Measurements from ENCODE around the gene RNF31.

The RNF31 gene

DNA sequence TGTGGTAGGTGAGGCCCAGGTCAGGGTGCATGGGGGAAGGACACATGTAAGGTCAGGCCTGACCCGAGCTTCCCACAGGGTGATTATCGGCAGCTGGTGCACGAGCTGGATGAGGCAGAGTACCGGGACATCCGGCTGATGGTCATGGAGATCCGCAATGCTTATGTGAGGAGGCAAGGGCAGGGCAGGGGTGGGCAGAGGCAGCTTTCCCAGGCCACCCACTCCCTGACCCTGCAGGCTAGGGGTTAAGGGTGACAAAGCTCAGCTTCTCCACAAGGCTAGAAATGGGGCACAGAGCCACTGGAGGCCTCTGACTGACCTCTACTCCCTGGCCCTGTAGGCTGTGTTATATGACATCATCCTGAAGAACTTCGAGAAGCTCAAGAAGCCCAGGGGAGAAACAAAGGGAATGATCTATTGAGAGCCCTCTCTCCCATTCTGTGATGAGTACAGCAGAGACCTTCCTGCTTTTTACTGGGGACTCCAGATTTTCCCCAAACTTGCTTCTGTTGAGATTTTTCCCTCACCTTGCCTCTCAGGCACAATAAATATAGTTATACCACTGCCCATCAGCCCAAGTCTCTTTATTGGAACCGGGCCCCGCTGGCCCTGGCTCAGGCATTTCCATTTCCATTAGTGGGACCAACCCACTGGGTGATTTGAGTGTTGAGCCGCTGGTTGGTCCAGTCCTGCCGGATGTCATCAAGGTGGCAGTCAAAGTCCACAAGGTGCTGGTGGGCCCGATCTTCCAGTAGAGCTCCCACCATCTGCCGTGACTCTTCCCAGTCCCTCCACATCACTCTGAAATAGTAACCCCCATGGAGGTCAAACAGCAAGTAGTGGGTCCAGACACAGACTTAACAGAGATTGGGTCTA, 8.7 kb upstream of the RNF31 start:
- Histone ChIP-seq H3K27me3 (ENCODE audit: control insufficient read depth in 2 of 2, insufficient read depth in 2 of 2, low read length in 2 of 2) (no peaks in the 10 kb centered on the region), H3K4me1 (ENCODE audit: control insufficient read depth in 2 of 2, insufficient read depth in 2 of 2, low read length in 2 of 2) (peaks cover 31 to 34% of the 10 kb centered on the region in 2 donors), H3K9me3 (ENCODE audit: control insufficient read depth in 2 of 2, low read length in 2 of 2) (no peaks in the 10 kb centered on the region), H3K36me3 (ENCODE audit: control insufficient read depth in 2 of 2, insufficient read depth in 2 of 2, low read length in 2 of 2) (peaks cover 28 to 32% of the 10 kb centered on the region in 2 donors), H3K9ac (ENCODE audit: low read depth in 1 of 2, low read length in 2 of 2) (no peak overlapping the region), H3K4me3 (ENCODE audit: low read length in 2 of 2) (no peak overlapping the region), H3K27ac (ENCODE audit: low read depth in 2 of 2, low read length in 2 of 2) (no peak overlapping the region)

DNA sequence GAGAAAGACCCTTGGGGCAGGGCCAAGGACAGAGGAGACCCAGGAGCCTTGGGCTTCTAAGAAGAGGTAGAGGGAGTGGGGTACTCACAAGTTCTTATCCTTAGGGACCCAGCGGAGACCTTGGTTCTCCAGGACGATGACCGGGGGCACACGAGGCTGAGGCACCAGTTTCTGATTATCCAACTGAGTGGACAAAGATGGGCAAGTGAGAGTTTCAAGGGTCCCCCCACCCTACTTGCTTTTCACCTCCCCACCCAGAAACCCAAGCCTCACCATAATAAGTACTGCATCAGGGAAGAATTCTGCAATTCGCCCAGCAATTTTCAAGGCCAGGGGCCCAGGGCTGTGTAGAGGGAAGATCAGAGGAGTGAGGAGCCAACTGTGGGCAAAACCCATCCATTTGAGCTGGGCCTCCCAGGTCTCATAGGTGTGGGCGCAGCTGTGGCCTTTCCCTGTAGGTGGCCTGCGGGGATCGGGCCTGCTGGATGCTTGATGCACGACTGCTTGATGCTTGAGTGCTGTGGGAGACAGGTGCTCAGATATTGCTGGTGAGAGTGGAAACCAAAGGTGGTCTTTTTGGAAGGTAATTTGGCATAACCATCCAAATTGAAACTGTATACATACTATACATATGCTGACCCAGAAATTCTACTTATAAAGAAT, 7.9 kb upstream of the RNF31 start:
- Histone ChIP-seq H3K4me1 (ENCODE audit: control insufficient read depth in 2 of 2, insufficient read depth in 2 of 2, low read length in 2 of 2) (peaks cover 31 to 34% of the 10 kb centered on the region in 2 donors), H3K27me3 (ENCODE audit: control insufficient read depth in 2 of 2, insufficient read depth in 2 of 2, low read length in 2 of 2) (no peaks in the 10 kb centered on the region), H3K9ac (ENCODE audit: low read depth in 1 of 2, low read length in 2 of 2) (no peak overlapping the region), H3K4me3 (ENCODE audit: low read length in 2 of 2) (peak overlapping the region in 1 of 2 donors; percentile 32), H3K27ac (ENCODE audit: low read depth in 2 of 2, low read length in 2 of 2) (no peak overlapping the region), H3K36me3 (ENCODE audit: control insufficient read depth in 2 of 2, insufficient read depth in 2 of 2, low read length in 2 of 2) (peaks cover 35 to 39% of the 10 kb centered on the region in 2 donors), H3K9me3 (ENCODE audit: control insufficient read depth in 2 of 2, low read length in 2 of 2) (no peaks in the 10 kb centered on the region)

DNA sequence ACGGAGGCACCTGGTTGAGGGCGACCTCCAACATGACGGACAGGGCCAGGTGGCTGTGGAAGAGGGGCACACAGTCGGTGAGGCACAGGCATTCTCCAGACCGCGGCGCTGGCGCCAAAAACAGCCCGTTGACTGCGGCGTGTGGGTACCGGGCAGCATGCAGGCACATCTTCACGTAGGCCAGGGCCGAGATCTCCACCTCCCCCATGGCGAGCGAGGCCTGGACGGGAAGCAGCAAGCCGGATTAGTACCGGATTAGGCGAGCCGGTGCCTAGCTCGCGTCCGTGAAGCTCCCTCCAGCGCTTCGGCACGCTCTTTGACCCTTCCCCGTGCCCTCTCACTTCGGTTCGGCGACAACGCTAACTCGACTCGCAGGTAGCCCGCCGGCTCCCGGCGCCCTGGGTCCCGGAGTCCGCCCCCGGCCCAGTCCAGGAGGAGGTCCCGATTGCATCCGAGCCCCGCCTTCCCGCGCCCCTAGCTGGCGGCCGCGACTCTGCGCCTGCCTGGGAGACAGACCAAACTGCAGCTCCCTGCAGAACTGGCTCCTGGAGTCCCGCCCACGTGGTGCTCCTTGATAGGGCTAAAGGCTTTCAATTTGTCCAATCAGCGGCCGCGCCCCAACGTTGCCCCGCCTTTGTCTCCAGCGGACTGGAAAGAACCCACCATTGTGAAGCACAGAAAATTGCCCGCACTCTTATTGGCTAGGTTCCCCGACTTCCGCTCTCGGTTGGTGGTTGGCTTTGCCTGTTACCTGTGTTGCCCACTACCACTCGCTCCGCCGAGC, 6.0 kb upstream of the RNF31 start, which contains the start of gene EMC9:
EMC9 (minus strand) TSS at position 495 of the 784 bp plus-strand sequence; CDS start at position 208, 287 bp downstream.
- no peaks in the 10 kb centered on the region for H3K9me3 ChIP-seq (ENCODE audit: control insufficient read depth in 2 of 2, low read length in 2 of 2)
- no peaks in the 10 kb centered on the region for H3K27me3 ChIP-seq (ENCODE audit: control insufficient read depth in 2 of 2, insufficient read depth in 2 of 2, low read length in 2 of 2)
- H3K27ac ChIP-seq (ENCODE audit: low read depth in 2 of 2, low read length in 2 of 2), result peak within 1 kb of the TSS; percentile 95 to 96
- H3K4me1 ChIP-seq (ENCODE audit: control insufficient read depth in 2 of 2, insufficient read depth in 2 of 2, low read length in 2 of 2), result peaks cover 40 to 42% of the 10 kb centered on the region in 2 donors
- peaks cover 36 to 42% of the 10 kb centered on the region in 2 donors for H3K36me3 ChIP-seq (ENCODE audit: control insufficient read depth in 2 of 2, insufficient read depth in 2 of 2, low read length in 2 of 2)
- peak within 1 kb of the TSS; percentile 81 to 96 for H3K9ac ChIP-seq (ENCODE audit: low read depth in 1 of 2, low read length in 2 of 2)
- peak within 1 kb of the TSS; percentile 79 to 93 for H3K4me3 ChIP-seq (ENCODE audit: low read length in 2 of 2)

DNA sequence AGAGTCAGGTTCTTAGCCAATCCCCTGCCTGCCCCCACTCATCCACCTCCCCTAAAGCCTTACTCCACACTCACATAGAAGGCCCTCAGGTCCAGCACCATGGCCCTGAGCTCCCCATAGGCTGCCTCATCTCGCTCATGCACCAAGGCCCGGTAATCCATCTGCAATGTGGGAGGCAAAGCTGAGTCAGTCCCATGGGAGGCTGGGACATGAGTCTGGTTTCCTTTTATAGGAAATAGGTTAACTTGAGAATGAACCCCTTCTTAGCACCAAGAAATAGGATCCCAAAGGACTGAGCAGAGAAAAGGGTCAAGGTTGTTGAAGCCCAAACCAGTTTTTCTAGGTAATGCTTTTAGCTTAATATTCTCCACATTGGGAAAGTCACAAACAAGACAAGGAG, 3.8 kb upstream of the RNF31 start:
- Histone ChIP-seq H3K9me3 (ENCODE audit: control insufficient read depth in 2 of 2, low read length in 2 of 2) (no peaks in the 10 kb centered on the region), H3K9ac (ENCODE audit: low read depth in 1 of 2, low read length in 2 of 2) (no peak overlapping the region), H3K4me3 (ENCODE audit: low read length in 2 of 2) (no peak overlapping the region), H3K27ac (ENCODE audit: low read depth in 2 of 2, low read length in 2 of 2) (no peak overlapping the region), H3K4me1 (ENCODE audit: control insufficient read depth in 2 of 2, insufficient read depth in 2 of 2, low read length in 2 of 2) (peaks cover 38% of the 10 kb centered on the region in 2 donors), H3K27me3 (ENCODE audit: control insufficient read depth in 2 of 2, insufficient read depth in 2 of 2, low read length in 2 of 2) (no peaks in the 10 kb centered on the region), H3K36me3 (ENCODE audit: control insufficient read depth in 2 of 2, insufficient read depth in 2 of 2, low read length in 2 of 2) (peaks cover 23 to 28% of the 10 kb centered on the region in 2 donors)

DNA sequence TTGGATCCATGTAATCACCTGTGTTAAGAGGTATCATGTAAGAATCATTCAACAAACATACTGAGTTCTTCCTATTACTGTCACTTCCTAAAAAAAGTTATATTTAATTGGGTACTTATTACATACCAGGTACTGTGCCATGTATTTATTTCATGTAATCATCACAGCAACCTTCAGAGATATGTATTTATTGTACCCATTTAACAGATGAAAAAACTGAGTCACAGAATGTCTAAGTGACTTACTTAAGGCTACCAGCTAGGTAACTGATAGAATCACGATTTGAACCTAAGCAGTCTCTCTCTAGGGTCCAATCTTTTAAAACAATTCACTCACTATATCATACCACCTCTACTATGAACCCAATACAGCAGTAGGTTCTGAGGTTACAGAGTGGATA, 2.8 kb upstream of the RNF31 start:
- Histone ChIP-seq H3K9me3 (ENCODE audit: control insufficient read depth in 2 of 2, low read length in 2 of 2) (no peaks in the 10 kb centered on the region), H3K27ac (ENCODE audit: low read depth in 2 of 2, low read length in 2 of 2) (no peak overlapping the region), H3K4me3 (ENCODE audit: low read length in 2 of 2) (no peak overlapping the region), H3K36me3 (ENCODE audit: control insufficient read depth in 2 of 2, insufficient read depth in 2 of 2, low read length in 2 of 2) (peaks cover 20 to 24% of the 10 kb centered on the region in 2 donors), H3K4me1 (ENCODE audit: control insufficient read depth in 2 of 2, insufficient read depth in 2 of 2, low read length in 2 of 2) (peaks cover 38 to 40% of the 10 kb centered on the region in 2 donors), H3K9ac (ENCODE audit: low read depth in 1 of 2, low read length in 2 of 2) (peak overlapping the region in 1 of 2 donors; percentile 32), H3K27me3 (ENCODE audit: control insufficient read depth in 2 of 2, insufficient read depth in 2 of 2, low read length in 2 of 2) (no peaks in the 10 kb centered on the region)

DNA sequence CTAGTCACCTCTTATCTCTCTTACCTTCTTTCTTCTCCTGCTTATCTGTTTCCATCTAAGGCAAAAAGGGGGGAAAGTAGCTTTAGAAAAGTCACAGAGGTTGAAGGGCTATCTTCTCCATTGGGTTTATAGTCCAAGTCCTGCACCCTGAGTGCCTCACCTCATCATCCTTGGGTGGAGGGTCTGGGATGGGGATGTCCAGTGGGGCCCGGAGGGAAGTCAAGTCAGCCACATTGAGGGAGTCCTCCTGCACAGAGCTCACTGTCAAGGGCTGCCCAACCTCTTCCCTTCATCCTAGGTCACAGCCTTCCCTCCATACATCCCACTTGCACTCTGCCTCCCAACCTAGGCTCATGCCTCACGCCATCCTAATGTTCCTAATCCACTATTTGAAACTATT, 2.1 kb upstream of the RNF31 start:
- Histone ChIP-seq H3K4me3 (ENCODE audit: low read length in 2 of 2) (peak overlapping the region; percentile 79 to 99), H3K4me1 (ENCODE audit: control insufficient read depth in 2 of 2, insufficient read depth in 2 of 2, low read length in 2 of 2) (peaks cover 35 to 38% of the 10 kb centered on the region in 2 donors), H3K9ac (ENCODE audit: low read depth in 1 of 2, low read length in 2 of 2) (peak overlapping the region; percentile 68 to 93)

DNA sequence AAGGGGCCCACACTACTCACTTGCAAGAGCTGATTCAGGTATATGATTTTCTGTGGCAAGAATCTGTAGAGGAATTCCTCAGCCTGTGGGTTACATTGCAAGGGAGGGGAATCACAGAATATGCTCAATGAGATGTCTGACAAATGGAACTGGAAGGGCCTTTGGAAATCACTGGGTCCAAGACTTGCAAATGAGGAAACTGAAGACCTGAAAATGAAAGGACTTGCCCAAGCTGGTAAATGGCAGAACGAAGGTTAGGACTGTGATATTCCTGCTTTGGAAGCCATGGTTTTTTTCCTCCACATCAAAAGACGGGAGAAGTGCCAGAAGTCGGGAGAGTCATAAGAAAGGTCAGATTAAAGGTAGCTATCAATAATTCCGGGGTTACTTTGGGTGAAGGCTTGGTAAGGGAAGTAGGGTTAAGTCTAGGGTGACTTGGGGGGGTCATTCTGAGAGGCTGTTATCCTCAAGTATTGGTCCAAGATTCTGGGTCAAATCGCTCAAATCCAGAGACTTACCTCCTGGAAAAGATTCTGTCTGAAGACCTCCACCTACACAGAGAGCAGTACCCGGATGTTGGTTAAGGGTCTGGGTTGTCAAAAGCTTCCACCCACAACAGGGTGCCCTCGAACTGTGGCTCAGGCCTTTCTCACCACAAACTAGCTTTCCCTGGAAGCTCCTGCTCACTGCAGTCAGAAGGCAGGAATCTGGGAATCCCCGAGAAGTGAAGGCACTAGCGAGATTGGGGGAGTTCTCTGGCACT, 1.4 kb upstream of the RNF31 start:
- peak overlapping the region; percentile 79 to 99 for H3K4me3 ChIP-seq (ENCODE audit: low read length in 2 of 2)
- peak overlapping the region; percentile 94 to 97 for H3K27ac ChIP-seq (ENCODE audit: low read depth in 2 of 2, low read length in 2 of 2)
- no peaks in the 10 kb centered on the region for H3K27me3 ChIP-seq (ENCODE audit: control insufficient read depth in 2 of 2, insufficient read depth in 2 of 2, low read length in 2 of 2)
- peaks cover 32 to 37% of the 10 kb centered on the region in 2 donors for H3K36me3 ChIP-seq (ENCODE audit: control insufficient read depth in 2 of 2, insufficient read depth in 2 of 2, low read length in 2 of 2)
- H3K9me3 ChIP-seq (ENCODE audit: control insufficient read depth in 2 of 2, low read length in 2 of 2), result no peaks in the 10 kb centered on the region
- peak overlapping the region; percentile 68 to 93 for H3K9ac ChIP-seq (ENCODE audit: low read depth in 1 of 2, low read length in 2 of 2)
- peaks cover 34 to 35% of the 10 kb centered on the region in 2 donors for H3K4me1 ChIP-seq (ENCODE audit: control insufficient read depth in 2 of 2, insufficient read depth in 2 of 2, low read length in 2 of 2)

More for the DNA sequence above, 2.1 kb upstream of the RNF31 start:
- peak overlapping the region in 1 of 2 donors; percentile 97 for H3K27ac ChIP-seq (ENCODE audit: low read depth in 2 of 2, low read length in 2 of 2)
- no peaks in the 10 kb centered on the region for H3K27me3 ChIP-seq (ENCODE audit: control insufficient read depth in 2 of 2, insufficient read depth in 2 of 2, low read length in 2 of 2)
- no peaks in the 10 kb centered on the region for H3K9me3 ChIP-seq (ENCODE audit: control insufficient read depth in 2 of 2, low read length in 2 of 2)
- H3K36me3 ChIP-seq (ENCODE audit: control insufficient read depth in 2 of 2, insufficient read depth in 2 of 2, low read length in 2 of 2), result peaks cover 25 to 30% of the 10 kb centered on the region in 2 donors

DNA sequence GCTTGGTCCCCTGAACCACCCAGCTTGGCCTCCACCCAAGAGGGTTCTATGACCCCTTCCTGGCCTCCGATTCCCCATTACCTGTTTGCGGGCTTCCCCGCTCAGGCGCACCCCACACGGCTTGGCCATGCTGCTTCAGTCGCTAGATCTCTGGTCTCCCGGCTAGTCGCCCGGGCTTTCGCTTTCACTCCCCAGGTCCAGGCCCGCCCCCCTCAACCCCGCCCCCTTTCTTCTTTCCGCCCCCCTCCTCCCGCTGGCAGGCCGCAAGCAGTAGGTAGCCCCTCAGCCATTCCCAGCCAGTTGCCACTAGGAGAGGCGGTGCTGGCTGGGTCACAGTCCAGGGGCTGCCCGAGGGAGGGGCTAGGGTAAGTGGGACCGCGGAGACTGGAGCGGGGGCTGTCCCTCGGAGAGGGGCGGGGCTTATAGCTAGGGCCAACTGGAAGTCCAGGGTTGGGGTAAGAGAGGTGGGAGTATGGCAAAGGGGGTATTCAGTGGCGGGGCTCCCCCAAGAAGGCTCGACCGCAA, 783 bp upstream of the RNF31 start, which contains the start of gene PSME2:
PSME2 (minus strand) TSS at position 158 of the 525 bp plus-strand sequence; CDS start at position 129, 29 bp downstream.
- H3K27me3 ChIP-seq (ENCODE audit: control insufficient read depth in 2 of 2, insufficient read depth in 2 of 2, low read length in 2 of 2), result no peaks in the 10 kb centered on the region
- H3K36me3 ChIP-seq (ENCODE audit: control insufficient read depth in 2 of 2, insufficient read depth in 2 of 2, low read length in 2 of 2), result peaks cover 38 to 43% of the 10 kb centered on the region in 2 donors
- peaks cover 34 to 35% of the 10 kb centered on the region in 2 donors for H3K4me1 ChIP-seq (ENCODE audit: control insufficient read depth in 2 of 2, insufficient read depth in 2 of 2, low read length in 2 of 2)
- H3K9ac ChIP-seq (ENCODE audit: low read depth in 1 of 2, low read length in 2 of 2), result peak within 1 kb of the TSS; percentile 82 to 93
- H3K4me3 ChIP-seq (ENCODE audit: low read length in 2 of 2), result peak within 1 kb of the TSS; percentile 79 to 99
- H3K9me3 ChIP-seq (ENCODE audit: control insufficient read depth in 2 of 2, low read length in 2 of 2), result no peaks in the 10 kb centered on the region
- H3K27ac ChIP-seq (ENCODE audit: low read depth in 2 of 2, low read length in 2 of 2), result peak within 1 kb of the TSS; percentile 94 to 97

All from mucosa of rectum (tissue), 2 donors.